Breast epithelium (tissue), 4 donors: ENCODE results near the gene MARK3. TPM values are rescaled to one million over a fixed set of nuclear protein-coding genes. Genes with fewer than 3 reads are reported as not detected.
A peak's percentile ranks its signal among the peaks of the same experiment; 100 is the strongest.
"Not testable (repeated sequence)": the region's sequence is repeated elsewhere in the genome, so short reads cannot be mapped to it uniquely, and the experiment has no call there.

Source experiments
- DNase-seq, 2 donors: peaks; one replicate each; pipeline ENCODE4 v3.0.0-alpha.2; 2019; ENCODE audit warnings: low spot score in 2 of 2
- H3K27ac ChIP-seq, 2 donors: fragments of 200-600 bp; sonication (generic) in 1 of 2; one replicate each; pipeline ENCODE4 v1.5.1; 2016 to 2019; ENCODE audit warnings: mild to moderate bottlenecking in 1 of 2
- H3K27me3 ChIP-seq, 2 donors: fragments of 200-600 bp; sonication (generic) in 1 of 2; one replicate each; pipeline versions ENCODE4 v1.5.1 to v1.6.0; 2017 to 2019; ENCODE audit warnings: control low read depth in 1 of 2, mild to moderate bottlenecking in 1 of 2
- H3K36me3 ChIP-seq: fragments of 200-600 bp; one replicate; pipeline ENCODE4 v1.5.1; 2019
- H3K4me1 ChIP-seq, 2 donors: fragments of 200-600 bp; sonication (generic); one replicate each; pipeline ENCODE4 v1.5.1; 2016 to 2019; ENCODE audit warnings: control low read depth in 1 of 2
- H3K4me3 ChIP-seq, 3 donors: fragments of 200-600 bp; sonication (generic); 1 replicate in 2 of 3; 2 replicates in 1 of 3; pipeline ENCODE4 v1.5.1; 2016 to 2019; ENCODE audit warnings: mild to moderate bottlenecking in 3 of 3, moderate library complexity in 2 of 3
- H3K9me3 ChIP-seq, 2 donors: fragments of 200-600 bp; sonication (generic) in 1 of 2; one replicate each; pipeline ENCODE4 v1.5.1; 2016 to 2019; ENCODE audit warnings: control low read depth in 1 of 2
- CTCF ChIP-seq, 3 donors: fragments of 450-650 bp; IDR thresholded peaks; one replicate each; pipeline ENCODE4 v1.5.1; 2016 to 2017; ENCODE audit warnings: antibody characterized with exemption in 3 of 3, mild to moderate bottlenecking in 3 of 3, moderate library complexity in 3 of 3
- POLR2A ChIP-seq: fragments of 450-650 bp; IDR thresholded peaks from one replicate; pipeline ENCODE4 v1.6.1; 2016; ENCODE audit warnings: antibody characterized with exemption, mild to moderate bottlenecking, moderate library complexity
- POLR2AphosphoS5 ChIP-seq, 3 donors: sonication (generic); formaldehyde crosslinking; IDR thresholded peaks; one replicate each; pipeline ENCODE4 v1.6.1; 2017; ENCODE audit warnings: antibody characterized with exemption in 3 of 3
- intact Hi-C: fragments of 100-400 bp; cut with DNase I; formaldehyde crosslinking; loops from one replicate; pipeline ENCODE4 v1.15.1; 2023; ENCODE audit warnings: low total_unique reads
- total RNA-seq, 3 donors: library from RNA; depleted of rRNA; stranded (reverse); fragments of >200 nt; gene quantifications; one replicate each; pipeline ENCODE4 v1.1.0, GENCODE V29; 2016

Gene MARK3
- total RNA-seq, 3 donors from 2014 or later: 70.2 to 107 (median 87.5) TPM

- Histone ChIP-seq H3K4me3 (peak overlapping the region in 1 of 3 donors; percentile 2), H3K27me3 (no peaks in the 10 kb centered on the region), H3K27ac (no peak overlapping the region), H3K9me3 (no peaks in the 10 kb centered on the region), H3K36me3 (no peaks in the 10 kb centered on the region), H3K4me1 (no peaks in the 10 kb centered on the region)
- intact Hi-C loops: loop anchor here (1.0 kb wide), 1 partner anchor 30 kb away; no protein-coding TSS in a partner anchor
- DNase-seq: no peak
- TF ChIP-seq POLR2A (no peak), CTCF (IDR thresholded peaks at IDR 0.05) (no peak), POLR2AphosphoS5 (IDR thresholded peaks at IDR 0.05) (no peak)
These were observed 29.1 kb upstream of the MARK3 start for GRCh38 chr14:103356024-103356682.

- DNase-seq, H3K9me3 ChIP-seq, H3K27ac ChIP-seq, H3K4me3 ChIP-seq, H3K27me3 ChIP-seq, H3K4me1 ChIP-seq, H3K36me3 ChIP-seq, intact Hi-C loops: not testable (repeated sequence)
These were observed 27.7 kb upstream of the MARK3 start for GRCh38 chr14:103357552-103357951.

GRCh38 chr14:103360548-103360947, 24.7 kb upstream of the MARK3 start:
- no peak for DNase-seq
- peaks cover 8 to 15% of the 10 kb centered on the region in 2 donors for H3K9me3 ChIP-seq
- no peaks in the 10 kb centered on the region for H3K4me1 ChIP-seq
- H3K4me3 ChIP-seq: no peak overlapping the region
- no peaks in the 10 kb centered on the region for H3K36me3 ChIP-seq
- no peak overlapping the region for H3K27ac ChIP-seq
- TF ChIP-seq POLR2A (no peak), POLR2AphosphoS5 (IDR thresholded peaks at IDR 0.05) (no peak), CTCF (IDR thresholded peaks at IDR 0.05) (no peak)
- no peaks in the 10 kb centered on the region for H3K27me3 ChIP-seq
- intact Hi-C loops: no loop called here

- no peak overlapping the region for H3K4me3 ChIP-seq
- no peak overlapping the region for H3K27ac ChIP-seq
These were observed 23.3 kb upstream of the MARK3 start for GRCh38 chr14:103361867-103362266.

GRCh38 chr14:103362780-103363179, 22.4 kb upstream of the MARK3 start:
- no peak overlapping the region for H3K27ac ChIP-seq
- intact Hi-C loops: no loop called here
- no peaks in the 10 kb centered on the region for H3K4me1 ChIP-seq
- no peak for DNase-seq
- H3K9me3 ChIP-seq: peaks cover 8 to 15% of the 10 kb centered on the region in 2 donors
- H3K27me3 ChIP-seq: no peaks in the 10 kb centered on the region
- H3K36me3 ChIP-seq: no peaks in the 10 kb centered on the region
- no peak overlapping the region for H3K4me3 ChIP-seq
- no peak for TF ChIP-seq POLR2AphosphoS5 (IDR thresholded peaks at IDR 0.05)
- no peak for TF ChIP-seq POLR2A
- TF ChIP-seq CTCF (IDR thresholded peaks at IDR 0.05): no peak

More at GRCh38 chr14:103361867-103362266, 23.3 kb upstream of the MARK3 start:
- no peak for TF ChIP-seq POLR2AphosphoS5 (IDR thresholded peaks at IDR 0.05)
- TF ChIP-seq CTCF (IDR thresholded peaks at IDR 0.05): no peak
- no peak for TF ChIP-seq POLR2A
- Histone ChIP-seq H3K4me1 (no peaks in the 10 kb centered on the region), H3K36me3 (no peaks in the 10 kb centered on the region), H3K27me3 (no peaks in the 10 kb centered on the region), H3K9me3 (peaks cover 8 to 15% of the 10 kb centered on the region in 2 donors)
- intact Hi-C loops: no loop called here
- no peak for DNase-seq
